Neural progenitor cell (in vitro differentiated cells): Measurements from ENCODE around the gene MYPN. TPM values are rescaled to one million over a fixed set of nuclear protein-coding genes. Genes with fewer than 3 reads are reported as not detected.

ENCODE experiments used
- DNase-seq: peaks from one replicate; pipeline ENCODE4 v3.0.0-alpha.2; 2016; ENCODE audit warnings: low spot score
- H2AFZ ChIP-seq: fragments of 200-600 bp; sonication (generic); replicated peaks from 2 replicates; pipeline ENCODE4 v1.6.1; 2016; ENCODE audit warnings: antibody characterized with exemption
- H3F3A ChIP-seq: fragments of 200-600 bp; sonication (generic); 2 replicates; pipeline ENCODE4 v1.6.1; 2016; ENCODE audit warnings: antibody characterized with exemption, low read depth
- H3K27ac ChIP-seq: fragments of 200-600 bp; sonication (generic); 2 replicates; pipeline ENCODE4 v1.5.1; 2016; ENCODE audit warnings: mild to moderate bottlenecking
- H3K27me3 ChIP-seq: fragments of 200-600 bp; sonication (generic); 2 replicates; pipeline ENCODE4 v1.6.1; 2016; ENCODE audit warnings: mild to moderate bottlenecking, moderate library complexity
- H3K36me3 ChIP-seq: fragments of 200-600 bp; sonication (generic); 2 replicates; pipeline ENCODE4 v1.5.1; 2016
- H3K4me1 ChIP-seq: fragments of 200-600 bp; sonication (generic); 2 replicates; pipeline ENCODE4 v1.6.1; 2016; ENCODE audit warnings: mixed run types
- H3K4me2 ChIP-seq: fragments of 200-600 bp; sonication (generic); 2 replicates; pipeline ENCODE4 v1.6.1; 2016
- H3K4me3 ChIP-seq: fragments of 200-600 bp; sonication (generic); 2 replicates; pipeline ENCODE4 v1.5.1; 2016
- H3K79me2 ChIP-seq: fragments of 200-600 bp; sonication (generic); 2 replicates; pipeline ENCODE4 v1.6.1; 2016; ENCODE audit warnings: low read depth
- H3K9ac ChIP-seq: fragments of 200-600 bp; sonication (generic); 2 replicates; pipeline ENCODE4 v1.6.1; 2016
- H3K9me3 ChIP-seq: fragments of 200-600 bp; sonication (generic); 2 replicates; pipeline ENCODE4 v1.5.1; 2016; ENCODE audit warnings: low read depth
- H4K20me1 ChIP-seq: fragments of 200-600 bp; sonication (generic); 2 replicates; pipeline ENCODE4 v1.6.1; 2016; ENCODE audit warnings: low read depth
- H3K27ac Mint-ChIP-seq: 3 replicates; pipeline ENCODE4 v1.8.0; 2021; ENCODE audit warnings: mixed read lengths
- H3K27me3 Mint-ChIP-seq: 2 replicates; pipeline ENCODE4 v1.8.0; 2022; ENCODE audit warnings: low read depth, mild to moderate bottlenecking, inconsistent platforms, moderate library complexity, mixed read lengths; ENCODE audit not compliant: insufficient read depth
- H3K36me3 Mint-ChIP-seq: 3 replicates; pipeline ENCODE4 v1.8.0; 2021; ENCODE audit warnings: mixed read lengths
- H3K4me1 Mint-ChIP-seq: 3 replicates; pipeline ENCODE4 v1.8.0; 2021; ENCODE audit warnings: mixed read lengths
- H3K4me3 Mint-ChIP-seq: 3 replicates; pipeline ENCODE4 v1.8.0; 2021; ENCODE audit warnings: mild to moderate bottlenecking, moderate library complexity, mixed read lengths
- H3K9me3 Mint-ChIP-seq: 3 replicates; pipeline ENCODE4 v1.8.0; 2020; ENCODE audit warnings: mixed read lengths
- CTCF ChIP-seq: fragments of 200-600 bp; sonication (generic); IDR thresholded peaks from 2 replicates; pipeline ENCODE4 v1.5.1; 2017; ENCODE audit warnings: antibody characterized with exemption, mild to moderate bottlenecking
- EZH2 ChIP-seq: fragments of 200-600 bp; sonication (generic); IDR thresholded peaks from 2 replicates; pipeline ENCODE4 v1.6.1; 2017; ENCODE audit warnings: antibody characterized with exemption, mild to moderate bottlenecking, moderate library complexity
- EZH2phosphoT487 ChIP-seq: fragments of 200-600 bp; sonication (generic); IDR thresholded peaks from 2 replicates; pipeline ENCODE4 v1.6.1; 2017; ENCODE audit warnings: antibody characterized with exemption
- total RNA-seq: library from RNA; depleted of rRNA; stranded (reverse); fragments of >200 nt; gene quantifications from 2 replicates; pipeline ENCODE4 v1.2.3, GENCODE V29; 2015; ENCODE audit warnings: low replicate concordance

MYPN gene
- total RNA-seq, 1 donor from 2014 or later: not detected

GRCh38 chr10:68121020-68121743, 11.9 kb downstream of the MYPN start:
- H3K9me3 Mint-ChIP-seq: no peaks in the 10 kb centered on the region
- no peak for DNase-seq
- no peaks in the 10 kb centered on the region for H3K36me3 Mint-ChIP-seq

GRCh38 chr10:68121852-68122251, 12.6 kb downstream of the MYPN start:
- Mint-ChIP-seq H3K4me1 (no peaks in the 10 kb centered on the region), H3K4me3 (no peak overlapping the region), H3K27ac (no peak overlapping the region), H3K27me3 (no peaks in the 10 kb centered on the region), H3K36me3 (no peaks in the 10 kb centered on the region), H3K9me3 (no peaks in the 10 kb centered on the region)
- Histone ChIP-seq H3K4me2 (no peak overlapping the region), H3K4me3 (no peak overlapping the region), H3K9ac (no peak overlapping the region), H3K9me3 (no peaks in the 10 kb centered on the region), H3K27me3 (no peaks in the 10 kb centered on the region), H3K36me3 (no peaks in the 10 kb centered on the region), H2AFZ (no peak overlapping the region), H3K79me2 (no peaks in the 10 kb centered on the region), H3F3A (no peaks in the 10 kb centered on the region), H3K4me1 (no peaks in the 10 kb centered on the region), H3K27ac (no peak overlapping the region), H4K20me1 (no peaks in the 10 kb centered on the region)
- DNase-seq: no peak
- TF ChIP-seq EZH2phosphoT487 (no peak), EZH2 (no peak), CTCF (no peak)

More at GRCh38 chr10:68121020-68121743, 11.9 kb downstream of the MYPN start:
- Mint-ChIP-seq H3K4me3 (no peak overlapping the region), H3K4me1 (no peaks in the 10 kb centered on the region), H3K27ac (no peak overlapping the region), H3K27me3 (no peaks in the 10 kb centered on the region)
- H3K4me3 ChIP-seq: no peak overlapping the region
- H2AFZ ChIP-seq: peak overlapping the region; percentile 4
- no peaks in the 10 kb centered on the region for H4K20me1 ChIP-seq
- no peak overlapping the region for H3K4me2 ChIP-seq
- no peaks in the 10 kb centered on the region for H3K79me2 ChIP-seq
- H3K9me3 ChIP-seq: no peaks in the 10 kb centered on the region
- no peaks in the 10 kb centered on the region for H3F3A ChIP-seq
- no peak overlapping the region for H3K27ac ChIP-seq
- no peak overlapping the region for H3K9ac ChIP-seq
- no peak for TF ChIP-seq CTCF
- no peak for TF ChIP-seq EZH2
- TF ChIP-seq EZH2phosphoT487: no peak
- H3K4me1 ChIP-seq: no peaks in the 10 kb centered on the region
- H3K27me3 ChIP-seq: no peaks in the 10 kb centered on the region
- no peaks in the 10 kb centered on the region for H3K36me3 ChIP-seq

GRCh38 chr10:68124718-68125117, 15.4 kb downstream of the MYPN start:
- no peak for DNase-seq
- no peak overlapping the region for H2AFZ ChIP-seq
- no peak overlapping the region for H3K27ac ChIP-seq
- H3F3A ChIP-seq: no peaks in the 10 kb centered on the region
- H3K9me3 Mint-ChIP-seq: no peaks in the 10 kb centered on the region
- H3K4me1 Mint-ChIP-seq: no peaks in the 10 kb centered on the region
- TF ChIP-seq EZH2 (no peak), CTCF (no peak), EZH2phosphoT487 (no peak)
- H4K20me1 ChIP-seq: no peaks in the 10 kb centered on the region
- no peaks in the 10 kb centered on the region for H3K79me2 ChIP-seq
- H3K4me3 Mint-ChIP-seq: no peak overlapping the region
- H3K36me3 ChIP-seq: no peaks in the 10 kb centered on the region
- H3K9me3 ChIP-seq: no peaks in the 10 kb centered on the region
- no peak overlapping the region for H3K4me2 ChIP-seq
- no peaks in the 10 kb centered on the region for H3K27me3 ChIP-seq
- H3K9ac ChIP-seq: no peak overlapping the region
- H3K4me1 ChIP-seq: no peaks in the 10 kb centered on the region
- H3K36me3 Mint-ChIP-seq: no peaks in the 10 kb centered on the region
- H3K27ac Mint-ChIP-seq: no peak overlapping the region
- H3K4me3 ChIP-seq: no peak overlapping the region
- no peaks in the 10 kb centered on the region for H3K27me3 Mint-ChIP-seq
